ENCODE data around the gene ITPA.
A peak's percentile ranks its signal among the peaks of the same experiment; 100 is the strongest.
"Not testable (repeated sequence)": the region's sequence is repeated elsewhere in the genome, so short reads cannot be mapped to it uniquely, and the experiment has no call there.

The ITPA gene

DNA sequence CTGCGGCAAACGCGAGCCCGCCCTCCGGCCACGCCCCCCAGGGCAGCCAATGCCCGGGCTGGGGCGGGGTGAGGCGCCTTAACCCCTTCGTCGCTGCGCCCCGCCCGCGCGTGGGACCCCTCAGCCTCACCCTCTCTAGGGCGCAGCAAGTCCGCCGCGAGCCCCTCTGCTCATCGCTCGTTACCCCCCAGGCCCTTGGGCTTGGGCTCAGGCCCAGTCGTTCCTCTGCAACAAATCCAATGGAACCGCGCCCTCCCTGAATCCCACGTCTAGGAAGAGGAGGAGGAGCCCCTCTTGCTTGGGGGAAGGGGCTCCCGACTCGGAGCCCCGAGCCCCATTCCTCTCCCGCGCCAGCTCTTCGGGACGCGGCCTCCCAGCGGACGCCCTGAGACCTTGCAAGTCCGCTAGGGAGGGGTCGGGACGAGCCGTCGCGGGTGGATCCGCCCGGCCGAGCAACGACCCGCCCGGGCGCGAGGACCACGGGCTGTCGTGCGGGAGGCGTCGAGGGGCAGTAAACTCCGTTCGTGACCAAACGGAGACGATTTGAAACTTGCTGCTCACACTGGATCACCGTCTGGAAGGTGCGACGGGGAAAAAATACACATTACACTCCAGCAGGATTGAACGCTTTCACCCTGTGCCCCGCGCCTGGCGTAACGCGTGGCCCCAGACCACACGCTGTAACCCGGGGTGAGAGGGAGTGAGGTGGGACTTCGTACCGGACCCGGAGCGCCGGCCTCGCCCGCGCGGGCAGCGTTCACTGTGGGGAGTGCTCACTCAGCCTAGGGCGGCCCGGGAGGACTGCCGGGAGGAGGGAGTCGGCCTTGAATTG, 35.5 kb upstream of the ITPA start:
- peak; percentile 51 for DNase-seq

DNA sequence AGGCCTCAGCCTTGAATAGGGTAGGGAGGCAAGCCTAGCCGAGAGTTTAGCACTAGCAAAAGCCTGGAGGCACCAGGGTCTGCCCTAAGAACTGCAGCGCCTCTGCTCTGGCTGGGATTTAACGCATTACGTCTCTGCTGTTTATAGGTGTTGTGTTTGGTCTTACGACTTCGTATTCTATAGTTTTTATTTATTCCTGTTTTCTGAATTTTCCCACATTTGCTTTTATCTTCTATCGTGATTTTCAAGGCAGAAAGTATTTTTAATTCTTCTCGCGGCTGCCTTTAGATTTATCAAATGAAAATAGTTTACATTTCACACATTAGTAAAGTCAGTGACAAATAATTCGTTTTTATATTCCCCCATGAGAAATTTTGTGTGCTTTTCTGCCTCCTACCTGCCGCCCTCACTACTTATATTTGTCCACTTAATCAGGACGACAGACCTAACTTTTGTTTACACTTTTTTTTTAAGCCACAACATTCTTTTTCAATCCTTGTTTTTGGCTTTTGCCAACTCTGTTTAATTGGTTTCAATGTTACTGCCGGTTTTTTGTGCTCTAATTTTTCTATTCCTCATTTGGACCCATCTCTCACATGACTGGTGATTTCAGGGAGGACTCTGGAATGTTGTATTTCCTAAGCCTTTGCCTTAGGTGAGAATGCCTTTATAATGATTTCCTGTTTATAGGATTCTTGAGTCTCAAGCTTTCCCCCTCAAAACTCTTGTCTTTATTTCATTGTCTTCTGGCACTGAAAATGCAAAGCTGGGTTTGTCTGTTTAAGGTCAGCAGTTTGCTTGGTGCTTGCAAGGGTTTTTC, 34.6 kb upstream of the ITPA start:
- no peak for DNase-seq

DNA sequence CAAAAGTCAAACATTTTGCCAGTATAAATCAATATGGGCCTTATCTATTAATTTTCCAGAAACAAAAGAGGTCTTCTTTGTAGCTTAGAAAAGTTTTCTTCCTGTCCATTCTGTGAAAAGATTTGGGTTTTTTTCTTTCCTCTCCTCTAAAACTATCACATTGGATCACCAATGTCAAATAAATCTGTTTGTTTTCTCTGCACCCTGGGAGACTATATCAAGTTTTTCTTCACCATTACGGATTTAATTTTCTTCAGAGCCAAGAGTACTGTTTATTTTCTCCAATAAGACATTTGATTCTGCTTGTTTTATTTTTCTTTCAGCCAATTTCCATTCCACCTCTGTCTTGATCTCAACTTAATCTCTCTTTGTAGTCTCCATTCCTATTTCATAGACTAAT, 34.0 kb upstream of the ITPA start:
- DNase-seq: no peak

DNA sequence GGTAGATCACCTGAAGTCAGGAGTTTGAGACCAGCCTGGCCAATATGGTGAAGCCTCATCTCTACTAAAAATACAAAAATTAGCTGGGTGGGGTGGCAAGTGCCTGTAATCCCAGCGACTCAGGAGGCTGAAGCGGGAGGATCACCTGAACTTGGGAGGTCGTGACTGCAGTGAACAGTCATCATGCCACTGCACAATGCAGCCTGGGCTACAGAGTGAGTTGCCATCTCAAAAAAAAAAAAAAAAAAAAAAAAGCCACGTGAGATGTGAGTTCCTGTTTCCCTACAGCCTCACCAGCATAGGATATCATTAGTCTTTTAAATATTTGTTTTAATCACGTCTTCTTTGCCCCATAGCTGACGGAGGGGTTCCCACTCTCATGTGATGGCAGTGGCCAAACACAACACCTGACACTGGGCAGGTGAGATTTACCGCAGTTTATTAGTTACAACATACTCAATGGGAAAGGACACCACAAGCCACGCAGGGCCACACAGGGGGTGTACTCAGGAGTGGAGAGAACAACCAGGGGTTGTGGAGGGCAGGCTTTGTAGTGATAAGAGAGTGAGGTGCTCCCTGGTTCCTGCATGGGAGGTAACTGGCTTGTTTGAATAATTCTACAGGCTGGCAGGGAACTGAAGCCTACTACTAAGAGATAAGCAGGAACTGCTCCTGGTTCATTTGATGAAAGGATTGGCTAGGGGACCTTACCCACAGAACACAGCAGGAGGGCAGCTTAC, 31.4 kb upstream of the ITPA start:
- no peak for DNase-seq

DNA sequence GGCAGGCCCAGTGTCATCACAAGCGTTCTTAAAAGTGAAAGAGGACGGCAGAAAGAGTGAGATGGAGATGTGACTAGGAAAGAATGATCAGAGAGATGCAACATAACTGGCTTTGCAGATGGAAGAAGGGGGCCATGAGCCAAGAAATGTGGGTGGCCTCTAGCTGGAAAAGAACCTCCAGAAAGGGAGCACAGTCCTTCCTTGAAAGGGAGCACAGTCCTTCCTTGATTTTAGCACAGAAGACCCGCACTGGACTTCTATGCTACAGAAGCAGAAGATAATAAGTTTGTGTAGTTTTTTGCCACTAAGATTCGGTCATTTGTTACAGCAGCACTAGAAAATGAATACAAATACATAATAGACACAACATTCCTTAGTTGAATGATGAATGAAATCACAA, 29.0 kb upstream of the ITPA start:
- DNase-seq: no peak

DNA sequence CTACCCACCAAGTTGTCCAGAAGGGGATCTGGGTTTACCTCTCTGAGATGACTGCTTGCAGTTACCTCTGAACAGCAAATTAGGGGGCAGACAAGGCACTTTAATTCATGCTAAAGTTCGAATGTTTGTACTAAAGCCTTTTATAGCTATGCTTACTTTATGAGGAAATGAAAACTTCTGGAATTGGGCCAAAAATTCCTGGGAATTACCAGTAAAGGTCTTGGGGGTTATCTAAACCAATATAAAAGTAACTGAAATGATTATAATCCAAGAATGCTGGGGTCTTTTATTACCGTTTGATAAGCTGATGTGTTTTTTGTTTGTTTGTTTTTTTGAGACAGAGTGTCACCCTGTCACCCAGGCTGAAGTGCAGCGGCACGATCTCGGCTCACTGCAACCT, 28.0 kb upstream of the ITPA start:
- no peak for DNase-seq

DNA sequence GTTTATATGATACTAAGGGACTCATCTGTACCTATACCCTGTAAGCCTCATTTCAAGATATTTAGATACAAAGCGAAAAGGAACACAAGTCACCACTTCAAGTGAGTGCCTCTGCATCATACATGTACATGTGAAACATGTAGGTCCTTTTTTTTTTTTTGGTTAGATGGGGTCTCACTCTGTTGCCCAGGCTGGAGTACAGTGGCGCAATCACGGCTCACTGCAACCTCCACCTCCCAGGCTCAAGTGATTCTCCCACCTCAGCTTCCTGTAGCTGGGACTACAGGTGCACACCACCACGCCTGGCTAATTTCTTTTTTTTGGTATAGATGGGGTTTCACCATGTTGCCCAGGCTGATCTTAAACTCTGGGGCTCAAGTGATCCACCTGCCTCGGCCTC, 26.9 kb upstream of the ITPA start:
- not testable (repeated sequence) for DNase-seq

DNA sequence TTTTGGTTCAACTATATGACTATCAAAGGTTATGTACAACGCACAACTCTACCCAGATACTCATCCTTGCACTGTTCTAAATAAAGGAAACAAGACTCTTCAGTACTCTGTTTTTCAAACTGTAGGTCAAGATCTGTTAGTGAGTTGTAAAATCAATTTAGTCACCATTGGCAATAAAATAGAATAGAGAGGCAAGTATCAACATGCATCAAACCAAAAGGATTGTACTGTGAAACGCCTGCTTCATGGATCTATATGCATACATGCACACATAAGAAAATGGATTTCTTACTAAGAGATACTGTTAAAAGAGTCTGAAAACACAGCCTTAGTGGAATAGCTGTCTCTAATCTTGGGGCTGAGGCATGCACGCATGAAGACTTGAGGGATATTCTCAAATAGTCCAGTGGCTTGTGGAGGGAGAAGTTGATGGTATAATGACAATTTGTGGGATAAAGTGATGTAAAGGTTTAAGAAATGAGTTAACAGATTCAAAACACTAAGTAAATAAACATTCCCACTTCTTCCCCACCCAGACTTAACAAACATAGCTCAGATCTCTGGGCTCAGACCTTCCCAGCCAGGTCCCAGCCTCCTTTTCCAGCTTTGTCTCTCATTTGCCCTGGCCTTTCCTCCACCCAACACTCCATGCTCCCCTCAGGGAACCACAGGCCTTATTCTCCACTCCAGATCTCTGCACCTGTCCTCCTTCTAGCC, 25.2 kb upstream of the ITPA start:
- peak; percentile 87 for DNase-seq

DNA sequence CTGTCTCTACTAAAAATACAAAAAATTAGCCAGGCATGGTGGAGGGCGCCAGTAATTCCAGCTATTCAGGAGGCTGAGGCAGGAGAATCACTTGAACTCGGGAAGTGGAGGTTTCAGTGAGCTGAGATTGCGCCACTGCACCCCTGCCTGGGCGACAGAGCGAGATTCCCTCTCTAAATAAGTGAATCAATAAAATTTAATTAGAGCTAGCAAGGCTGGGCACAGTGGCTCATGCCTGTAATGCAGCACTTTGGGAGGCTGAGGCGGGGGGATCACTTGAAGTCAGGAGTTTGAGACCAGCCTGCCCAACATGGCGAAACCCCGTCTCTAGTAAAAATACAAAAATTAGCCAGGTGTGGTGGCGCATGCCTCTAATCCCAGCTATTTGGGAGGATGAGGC, 21.4 kb upstream of the ITPA start:
- DNase-seq: not testable (repeated sequence)

DNA sequence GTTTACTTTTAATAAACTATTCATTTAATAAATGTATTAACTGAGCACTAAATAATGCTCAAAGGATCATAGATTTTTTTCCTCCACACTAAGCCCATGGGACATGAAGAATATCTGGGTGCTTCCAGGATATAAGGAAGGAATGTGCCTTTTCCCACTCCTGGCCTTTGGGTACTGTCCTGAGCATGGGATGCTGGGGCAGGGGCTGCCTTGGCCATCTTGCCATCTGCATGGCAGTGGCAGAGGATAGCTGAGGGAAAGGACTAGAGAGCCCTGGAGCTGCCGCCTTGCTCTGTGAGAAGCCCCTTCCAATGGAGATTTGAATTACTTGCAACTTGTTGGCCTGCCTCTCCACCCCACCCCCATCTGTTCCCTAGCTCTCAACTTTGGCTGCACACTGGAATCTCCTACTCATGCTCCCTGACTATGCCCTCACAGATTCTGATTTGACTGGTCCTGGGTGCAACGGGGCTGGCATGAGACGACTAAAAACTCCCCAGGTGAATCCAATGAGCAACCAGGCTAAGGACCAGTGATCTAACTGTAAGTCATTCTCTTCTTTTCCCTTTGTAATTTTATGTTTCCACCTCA, 20.4 kb upstream of the ITPA start:
- no peak for DNase-seq

DNA sequence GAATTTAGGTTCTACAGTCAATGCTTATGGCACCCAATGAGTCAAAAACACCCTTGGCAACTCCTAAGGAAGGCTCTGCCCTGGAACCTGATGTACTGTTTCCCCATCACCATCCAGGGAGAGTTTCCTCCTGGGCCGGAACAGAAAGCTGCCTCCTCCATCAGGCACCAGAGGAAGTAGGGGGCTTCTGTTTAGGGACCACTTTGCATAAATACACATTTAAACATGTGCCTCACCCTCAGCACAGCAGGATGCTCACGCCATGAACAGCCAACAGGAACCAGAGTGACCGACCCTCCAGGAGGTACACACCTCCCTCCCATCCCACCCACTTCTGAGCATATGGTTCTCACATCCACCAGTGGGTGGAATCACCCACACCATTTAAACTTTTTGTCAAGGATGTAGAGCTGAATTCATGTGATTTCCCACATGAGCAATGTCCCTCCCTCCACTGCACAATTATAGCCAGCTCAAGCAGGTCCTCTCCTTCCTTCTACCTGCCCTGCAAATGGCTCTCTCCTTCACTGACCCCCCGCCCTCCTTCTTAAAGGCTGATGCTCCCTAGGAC, 19.7 kb upstream of the ITPA start:
- no peak for DNase-seq

DNA sequence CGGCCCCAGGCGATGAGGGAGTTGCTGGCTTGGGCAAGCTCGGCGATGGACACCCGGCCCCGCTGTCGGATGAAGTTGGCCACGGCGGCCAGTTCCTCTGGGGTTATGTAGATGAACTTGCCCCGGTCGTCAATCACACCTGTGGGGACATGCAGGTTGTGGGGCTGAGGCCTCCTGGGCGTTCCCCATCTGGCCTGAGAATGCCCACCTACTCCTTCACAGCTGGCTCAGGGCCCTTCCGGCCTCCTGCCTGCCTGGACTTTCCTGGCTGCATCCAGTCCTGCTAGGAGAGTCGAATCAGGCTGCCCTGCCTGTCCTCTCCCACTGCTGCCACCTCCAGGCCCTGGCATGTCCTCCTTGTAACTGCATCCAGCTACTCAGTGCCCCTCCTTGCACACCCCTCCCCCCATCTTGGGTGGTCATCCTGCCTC, 18.6 kb upstream of the ITPA start:
- DNase-seq: no peak

DNA sequence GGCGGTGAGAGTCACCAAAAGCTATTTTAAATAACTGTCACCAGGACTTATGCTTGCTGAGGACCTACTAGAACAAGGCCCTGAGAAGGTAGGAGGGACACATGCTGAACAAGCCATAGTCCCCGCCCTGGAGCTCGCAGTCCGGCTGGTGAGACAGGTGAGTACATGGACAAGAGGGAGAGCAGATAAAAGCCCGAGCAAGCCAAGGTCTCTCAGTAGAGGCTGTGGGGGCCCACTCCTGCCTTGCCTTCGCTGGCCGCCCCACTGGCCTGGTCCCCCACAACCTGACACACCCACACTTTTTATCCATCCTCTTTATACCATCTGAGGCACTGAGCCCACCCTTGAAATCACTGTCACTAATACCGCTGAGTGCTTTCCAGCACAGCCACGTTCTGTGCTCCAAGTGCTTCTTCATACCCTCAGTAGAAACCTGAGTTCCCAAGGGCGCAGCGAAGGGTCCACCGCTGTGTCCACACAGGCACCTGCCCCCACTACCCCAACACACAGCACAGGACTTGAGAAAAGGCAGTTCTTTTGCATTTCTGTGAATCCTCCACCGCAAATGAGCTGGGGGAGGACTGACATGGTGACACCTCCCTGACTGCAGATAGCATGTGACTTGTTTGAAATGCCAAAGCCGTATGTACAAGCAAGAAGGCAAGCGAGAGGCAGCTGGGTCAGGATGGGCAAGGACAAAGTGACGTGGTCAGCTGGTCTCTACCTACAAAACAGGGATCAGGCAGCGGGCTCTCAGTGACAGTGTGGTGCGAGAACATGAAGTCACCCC, 16.9 kb upstream of the ITPA start:
- DNase-seq: no peak

DNA sequence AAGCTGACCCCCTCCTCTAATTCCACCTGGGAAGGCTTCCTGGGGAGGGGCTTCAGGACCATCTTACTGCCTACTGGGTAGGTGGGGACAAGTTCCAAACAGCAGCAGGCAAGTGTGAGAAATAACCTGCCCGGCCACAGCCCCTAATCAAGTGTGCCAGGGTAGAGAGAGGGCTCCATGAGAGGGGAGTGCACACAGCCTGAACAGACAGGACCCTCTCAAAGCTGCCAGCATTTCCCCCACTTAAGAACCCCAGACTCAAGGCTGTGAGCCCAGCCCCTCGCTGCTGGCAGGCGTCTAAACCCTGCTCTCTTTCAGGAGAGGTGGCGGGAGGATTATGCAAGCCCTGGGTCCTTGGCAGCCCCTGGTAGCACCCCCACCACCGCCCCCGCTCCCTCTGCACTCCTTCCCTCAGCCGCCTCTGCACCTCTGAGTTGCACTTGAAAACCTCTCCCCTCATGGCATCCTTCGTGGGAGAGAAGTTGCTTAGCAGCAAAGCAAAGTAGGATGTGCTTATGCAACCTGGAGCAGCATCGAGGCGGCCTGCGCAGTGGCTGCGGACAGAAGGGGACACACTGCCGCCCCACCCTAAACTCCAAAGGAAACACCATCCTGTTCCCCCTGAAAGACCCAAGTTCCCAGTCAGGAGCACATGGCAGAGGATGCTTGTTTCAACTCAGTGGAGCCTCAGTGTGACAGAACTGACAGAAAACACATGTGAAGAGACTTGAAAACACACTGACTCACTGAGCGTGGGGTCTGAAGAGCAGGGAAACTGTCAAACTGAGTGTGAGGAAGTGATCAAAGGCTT, 15.3 kb upstream of the ITPA start:
- no peak for DNase-seq

DNA sequence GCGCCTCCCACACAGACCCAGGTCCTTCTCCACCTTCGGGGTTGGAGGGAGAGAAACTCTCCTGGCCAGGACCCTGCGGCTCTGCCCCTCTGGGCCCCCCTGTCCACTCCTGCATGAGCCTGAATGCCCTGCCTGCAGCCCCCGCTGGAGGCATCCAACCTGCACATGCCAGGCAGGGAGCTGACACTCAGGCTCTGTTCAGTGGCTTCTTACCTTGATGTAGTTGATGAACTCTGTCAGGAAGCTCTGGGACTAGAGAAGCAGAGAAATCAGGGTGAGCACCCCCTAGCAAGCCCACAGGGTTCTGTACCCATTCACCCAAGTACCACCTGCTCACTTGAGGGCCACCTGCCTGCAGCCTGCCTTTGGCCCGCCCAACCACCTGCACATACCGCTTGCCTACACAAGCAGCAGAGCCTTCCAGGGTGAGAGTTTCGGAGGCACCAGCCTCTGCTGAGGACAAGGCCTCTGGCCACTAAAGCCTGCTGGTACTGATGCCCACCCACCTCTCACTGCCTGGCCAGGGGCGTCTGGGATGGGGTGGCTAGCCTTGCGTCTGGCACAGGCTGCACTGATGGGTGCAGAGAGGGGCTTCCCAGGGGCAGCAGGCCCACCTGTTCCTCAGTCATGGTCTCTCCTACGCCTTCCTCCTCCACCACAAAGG, 14.5 kb upstream of the ITPA start:
- no peak for DNase-seq

DNA sequence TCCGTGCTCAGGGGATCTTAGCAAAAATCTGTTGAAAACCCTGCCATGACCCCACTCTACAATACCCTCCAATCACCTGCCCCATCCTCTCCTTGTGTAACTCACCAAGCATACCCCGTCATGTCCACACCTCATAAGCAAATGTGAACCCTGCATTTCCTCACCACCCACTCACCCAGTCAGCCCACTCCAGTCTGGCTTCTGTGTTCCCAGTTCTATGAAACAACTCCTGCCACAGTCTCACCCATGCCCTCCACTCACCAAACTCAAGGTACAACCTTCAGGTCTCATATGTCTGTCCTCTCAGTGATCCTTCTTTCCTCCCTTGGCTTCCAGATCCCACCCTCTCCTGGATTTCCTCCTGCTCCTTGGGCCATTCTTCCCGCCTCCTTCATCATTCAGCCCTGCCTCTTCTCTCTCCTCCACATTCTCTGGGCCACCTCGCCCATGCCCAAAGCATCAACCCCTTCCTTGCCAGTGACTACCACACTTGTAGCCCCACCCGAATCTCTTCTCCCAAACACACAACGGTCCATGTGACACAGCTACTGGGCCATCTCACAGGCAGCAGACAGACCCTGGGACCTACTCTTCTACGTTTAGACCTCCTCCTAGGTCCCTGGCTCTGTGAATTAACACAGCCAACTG, 13.6 kb upstream of the ITPA start:
- no peak for DNase-seq

DNA sequence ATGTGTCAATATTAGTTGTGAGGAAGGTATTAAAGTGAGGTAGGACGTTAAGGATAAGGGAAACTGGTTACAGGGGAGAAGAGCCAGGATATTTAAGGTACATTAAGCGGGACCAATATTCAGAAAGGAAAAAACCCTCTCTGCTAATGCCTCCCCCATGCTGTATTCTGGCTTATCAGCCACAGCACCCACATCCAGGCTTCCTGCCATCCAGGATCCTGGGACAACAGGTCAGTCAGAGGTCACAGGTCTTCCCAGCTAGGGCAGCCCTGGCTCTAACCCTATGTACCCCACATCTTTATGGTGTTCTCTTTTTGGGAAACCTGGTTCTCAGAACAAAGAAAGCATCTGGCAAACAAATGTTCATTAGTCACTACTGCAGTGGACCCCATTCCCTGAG, 10.1 kb upstream of the ITPA start:
- DNase-seq: no peak

DNA sequence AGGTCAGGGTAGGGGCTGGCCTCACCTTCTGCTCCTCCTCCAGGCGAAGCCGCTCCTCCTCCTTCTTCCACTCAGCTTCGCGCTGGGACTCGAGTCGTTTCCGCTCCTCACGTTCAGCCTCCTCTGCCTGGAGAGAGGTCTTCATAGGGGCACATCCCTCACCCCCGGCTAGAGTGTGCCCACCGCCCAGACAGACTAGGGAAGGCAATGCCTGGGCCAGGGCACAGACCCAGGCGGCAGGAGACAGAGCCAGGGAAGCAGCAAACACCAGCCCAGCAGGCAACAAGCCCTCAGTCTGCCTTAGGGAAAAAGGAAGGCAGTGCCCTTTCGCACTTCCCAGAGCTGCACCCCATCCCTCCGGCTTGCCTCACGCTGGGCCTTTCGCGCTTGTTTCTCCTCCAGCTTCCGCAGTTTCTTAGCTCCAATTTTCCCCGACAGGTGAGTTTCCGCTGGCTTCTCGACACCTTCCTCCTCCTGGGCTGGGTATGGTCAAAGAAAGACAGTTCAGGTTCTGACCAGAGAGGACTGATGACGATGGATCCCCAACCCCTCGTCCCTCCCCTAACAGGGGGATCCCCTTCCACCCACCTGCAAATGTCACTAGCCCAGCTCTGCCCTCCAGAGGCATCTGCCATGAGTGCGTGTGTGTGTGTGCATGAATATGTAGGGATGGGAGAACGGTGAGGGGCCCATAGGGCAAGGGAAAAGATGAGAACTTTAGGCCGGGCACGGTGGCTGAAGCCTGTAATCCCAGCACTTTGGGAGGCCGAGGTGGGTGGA, 9.1 kb upstream of the ITPA start:
- no peak for DNase-seq

DNA sequence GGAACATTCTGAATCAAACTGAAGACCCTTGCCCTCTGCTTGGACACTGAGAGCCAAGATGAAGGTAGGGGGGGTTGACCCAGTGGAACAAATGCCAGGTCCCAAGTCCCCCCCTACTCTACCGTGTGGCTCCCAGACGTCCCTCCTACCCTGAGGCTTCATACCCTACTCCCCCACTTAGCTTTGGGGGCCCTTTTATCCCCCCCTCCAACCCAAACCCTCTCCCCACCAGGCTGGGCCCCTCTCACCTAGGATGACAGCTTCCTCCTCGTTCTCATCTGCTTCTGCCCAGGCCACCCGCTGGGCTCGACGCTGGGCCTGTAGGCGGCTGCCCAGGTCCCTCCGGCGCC, 6.4 kb upstream of the ITPA start:
- DNase-seq: no peak
